Fibroblast of gingiva (primary cell): ENCODE data around the gene HTR6.

ENCODE experiments used
- DNase-seq: peaks from one replicate; pipeline ENCODE4 v3.0.0-alpha.2; 2011; ENCODE audit warnings: low read depth

Gene HTR6

GRCh38 chr1:19688041-19688842 is 23.6 kb downstream of the HTR6 start:
- DNase-seq, result no peak

GRCh38 chr1:19689085-19689757 is 24.5 kb downstream of the HTR6 start:
- DNase-seq, result no peak

DNA sequence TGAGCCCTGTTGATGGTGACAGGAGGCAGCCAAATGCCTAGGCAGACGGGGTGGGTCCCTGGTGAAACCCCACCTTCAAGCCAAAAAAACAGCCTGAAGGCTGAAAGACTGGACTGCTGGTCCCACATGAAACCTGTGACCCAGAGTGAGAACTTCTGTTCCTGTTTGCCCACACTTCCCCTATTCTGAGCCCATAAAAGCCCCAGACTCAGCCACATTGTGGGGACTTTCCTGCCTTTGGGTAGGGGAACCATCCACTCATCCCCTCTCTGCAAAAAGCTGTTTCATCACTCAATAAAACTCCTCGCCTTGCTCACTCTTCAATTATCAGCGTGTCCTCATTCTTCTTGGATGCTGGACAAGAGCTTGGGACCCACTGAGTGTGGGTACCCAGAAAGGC is 25.2 kb downstream of the HTR6 start:
- DNase-seq, result no peak

DNA sequence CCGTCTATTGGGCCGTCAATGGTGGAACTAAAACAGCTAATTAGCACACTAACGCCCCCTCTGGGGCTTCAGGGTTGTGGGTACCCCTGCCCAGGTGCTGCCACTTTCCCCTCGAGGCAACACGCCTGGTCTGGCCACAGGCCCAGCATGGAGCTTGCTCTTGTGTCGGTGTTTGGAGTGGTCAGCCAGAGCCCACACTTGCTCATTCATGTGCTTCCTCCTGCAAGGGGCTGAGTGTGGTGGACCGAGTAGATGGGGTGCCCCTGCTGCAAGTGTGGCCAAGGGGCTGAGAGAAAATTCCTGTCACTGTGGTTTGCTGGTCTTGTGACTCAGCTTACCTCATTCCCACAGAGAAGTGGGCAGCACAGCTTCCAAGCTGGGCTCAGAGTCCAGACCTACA is 25.7 kb downstream of the HTR6 start:
- no peak for DNase-seq

DNA sequence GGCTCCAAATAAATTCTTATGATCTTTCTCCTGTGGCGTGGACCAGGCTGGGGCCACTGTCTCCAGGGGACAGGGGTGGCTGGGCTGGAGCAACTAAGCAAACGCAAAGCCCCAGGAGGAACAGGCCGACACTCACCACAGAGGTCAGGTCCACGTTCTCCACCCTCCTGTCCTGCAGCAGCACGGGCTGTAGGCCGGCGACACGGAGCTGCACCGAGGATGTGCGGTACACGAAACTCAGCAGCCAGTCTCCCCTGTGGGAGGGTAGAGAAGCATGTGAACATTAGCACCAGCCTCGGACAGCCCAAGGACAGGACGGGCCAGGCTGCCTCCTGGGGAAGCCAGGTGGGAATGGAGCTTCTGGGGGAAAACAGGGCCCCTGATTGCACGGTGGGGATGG is 29.6 kb downstream of the HTR6 start:
- DNase-seq, result no peak

GRCh38 chr1:19695772-19696171 is 31.1 kb downstream of the HTR6 start:
- DNase-seq, result no peak

GRCh38 chr1:19696820-19697219 is 32.1 kb downstream of the HTR6 start:
- no peak for DNase-seq

- no peak for DNase-seq
Observed at GRCh38 chr1:19698181-19698580, 33.5 kb downstream of the HTR6 start.

DNA sequence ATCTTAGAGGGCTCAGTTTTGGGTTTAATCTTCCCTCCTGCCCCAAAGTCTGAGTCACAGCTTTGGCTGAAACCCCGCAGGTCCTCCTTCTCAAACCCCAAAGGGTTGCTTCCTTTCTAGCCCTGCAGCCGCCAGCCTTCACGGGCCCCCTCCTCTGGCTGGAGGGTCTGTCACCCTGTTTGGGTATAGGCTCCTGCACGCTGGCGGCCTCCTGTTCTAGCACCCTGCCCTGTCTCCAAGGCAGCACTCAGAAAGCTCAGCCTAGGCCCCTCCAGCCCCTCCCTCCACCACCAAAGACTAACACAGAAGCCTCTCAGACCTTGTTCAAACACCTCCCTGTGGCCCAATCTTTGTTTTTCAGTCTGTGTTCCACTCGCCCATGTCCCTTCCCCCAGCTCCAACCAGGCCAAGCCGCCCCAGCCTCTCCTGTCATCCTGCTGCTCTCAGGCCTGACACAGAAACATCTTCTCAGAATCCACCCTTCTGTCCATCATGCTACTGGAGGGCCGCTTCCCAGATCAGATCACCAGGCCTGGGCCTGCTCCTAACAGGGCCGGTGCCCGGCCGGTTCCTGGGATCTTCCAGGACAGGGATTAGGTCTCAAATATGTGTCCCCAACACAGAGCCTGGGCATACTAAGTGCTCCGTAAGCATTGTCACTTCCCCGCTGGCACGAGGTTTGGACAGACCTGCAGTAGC is 35.6 kb downstream of the HTR6 start:
- no peak for DNase-seq

DNA sequence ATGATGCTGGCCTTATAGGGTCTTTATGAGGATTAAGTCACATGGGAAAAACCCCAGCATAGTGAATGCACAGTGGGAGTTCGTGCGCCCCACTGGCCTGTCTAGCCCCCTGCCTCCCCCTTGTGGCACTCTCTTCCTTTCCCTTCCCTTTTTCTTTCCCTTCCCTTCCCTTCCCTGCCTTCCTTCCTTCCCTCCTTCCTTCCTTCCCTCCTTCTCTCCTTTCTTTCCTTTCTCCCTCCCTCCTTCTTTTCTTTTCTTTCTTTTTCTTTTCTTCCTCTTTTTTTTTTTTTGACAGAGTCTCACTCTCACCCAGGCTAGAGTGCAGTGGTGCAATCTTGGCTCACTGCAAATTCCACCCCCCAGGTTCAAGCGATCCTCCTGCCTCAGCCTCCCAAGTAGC is 38.6 kb downstream of the HTR6 start:
- no peak for DNase-seq

- peak; percentile 69 for DNase-seq
Observed at GRCh38 chr1:19704247-19705113, 39.8 kb downstream of the HTR6 start.

DNA sequence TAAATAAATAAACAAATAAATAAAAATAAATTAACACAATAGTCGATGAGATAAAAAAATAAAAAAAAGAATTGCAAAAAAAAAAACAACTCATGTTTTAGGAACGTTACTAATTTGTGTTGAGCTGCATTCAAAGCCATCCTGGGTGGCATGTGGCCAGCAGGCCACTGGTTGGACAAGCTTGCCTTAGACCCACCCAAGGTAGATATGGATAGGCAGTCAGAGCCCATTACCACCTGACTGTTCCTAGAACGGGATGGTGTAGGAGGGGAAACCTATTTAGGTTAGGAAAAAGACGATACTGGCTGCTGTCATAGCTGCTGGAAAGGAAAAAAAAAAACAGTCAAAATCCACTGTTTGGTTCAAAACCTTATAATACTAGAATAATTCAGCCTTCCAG is 40.8 kb downstream of the HTR6 start:
- no peak for DNase-seq

DNA sequence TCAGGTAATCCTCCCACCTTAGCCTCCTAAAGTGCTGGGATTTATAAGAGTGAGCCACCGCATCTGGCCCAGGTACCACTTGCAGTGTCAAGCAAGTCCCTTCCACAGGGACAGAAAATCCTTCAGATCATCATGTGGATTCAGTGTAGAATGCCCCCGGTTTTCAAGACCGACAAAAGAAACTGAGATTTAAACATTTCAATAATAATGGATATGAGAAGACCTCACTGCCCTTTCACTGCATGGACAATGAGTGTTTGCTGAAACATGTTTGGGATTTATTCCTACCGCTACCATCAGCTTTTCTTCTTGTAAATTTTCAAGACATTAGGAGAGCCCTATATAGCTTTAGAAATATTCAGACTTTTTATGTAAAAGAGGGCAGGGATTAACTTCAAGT is 41.5 kb downstream of the HTR6 start:
- no peak for DNase-seq

GRCh38 chr1:19708567-19709110 is 44.0 kb downstream of the HTR6 start:
- DNase-seq, result no peak

- no peak for DNase-seq
Observed at GRCh38 chr1:19709260-19709793, 44.7 kb downstream of the HTR6 start.

- DNase-seq, result no peak
Observed at GRCh38 chr1:19710825-19711611, 46.3 kb downstream of the HTR6 start.

- DNase-seq, result no peak
Observed at GRCh38 chr1:19712928-19713327, 48.3 kb downstream of the HTR6 start.

DNA sequence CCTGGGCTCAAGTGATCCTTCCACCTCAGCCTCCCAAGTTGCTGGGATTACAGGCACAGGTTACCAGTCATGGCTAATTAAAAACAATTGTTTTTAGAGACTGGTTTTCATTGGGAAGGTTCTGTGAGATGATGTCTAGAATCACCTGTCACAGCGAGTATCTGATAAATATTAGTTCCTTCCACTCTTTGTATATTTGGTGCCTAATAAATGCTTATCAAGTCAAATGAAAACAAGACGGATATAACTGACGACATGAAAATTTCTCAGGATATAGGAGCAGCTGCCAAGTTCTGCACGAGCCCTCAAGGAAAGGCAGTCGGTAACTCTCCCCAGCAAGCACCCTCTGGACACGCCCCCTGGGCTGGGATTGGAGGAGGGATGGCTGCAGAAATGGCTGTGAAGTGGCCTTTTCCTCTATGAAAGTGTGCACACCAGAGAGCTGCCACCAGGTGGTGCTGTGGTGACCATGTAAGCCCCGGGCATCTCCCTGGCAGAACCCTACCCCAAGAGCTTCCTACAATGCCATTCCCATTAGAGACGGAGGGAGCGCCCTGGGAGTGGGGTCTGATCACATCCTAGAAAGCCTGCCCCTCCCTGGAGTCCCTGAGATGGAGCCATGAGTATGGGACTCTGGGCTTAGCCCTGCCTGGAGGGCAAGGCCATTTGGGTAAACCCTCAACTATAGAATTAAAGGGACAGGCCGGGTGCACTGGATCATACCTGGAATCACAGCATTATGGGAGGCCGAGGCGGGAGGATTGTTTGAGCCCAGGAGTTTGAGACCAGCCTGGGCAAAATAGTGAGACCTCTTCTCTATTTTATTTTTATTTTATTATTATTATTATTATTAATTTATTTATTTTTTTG is 50.9 kb downstream of the HTR6 start:
- DNase-seq, result peak; percentile 89

- no peak for DNase-seq
Observed at GRCh38 chr1:19717467-19717866, 52.8 kb downstream of the HTR6 start.

DNA sequence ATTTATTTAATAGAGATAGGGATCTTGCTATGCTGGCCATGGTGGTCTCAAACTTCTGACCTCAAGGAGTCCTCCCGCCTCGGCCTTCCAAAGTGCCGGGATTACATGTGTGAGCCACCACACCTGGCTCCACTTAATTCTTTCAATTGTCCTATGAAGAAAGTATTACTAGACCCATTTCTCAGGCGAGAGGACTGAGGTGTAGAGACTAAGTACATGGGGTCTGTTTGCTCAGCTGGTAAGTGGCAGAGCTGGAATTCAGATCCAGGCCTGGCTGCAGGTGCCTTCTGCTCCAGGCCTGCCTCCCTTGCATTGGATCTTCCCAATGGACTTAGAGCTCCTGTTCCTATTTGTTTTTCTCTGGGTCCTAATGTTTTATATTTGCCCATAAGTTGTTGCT is 55.5 kb downstream of the HTR6 start:
- no peak for DNase-seq
